Measurements from ENCODE around the gene SKOR1. TPM values are rescaled to one million over a fixed set of nuclear protein-coding genes. Genes with fewer than 3 reads are reported as not detected.

Gene SKOR1
- total RNA-seq, 1 donor from 2014 or later = not detected

Other genes starting within 250 kb of the SKOR1 start
- not detected in 2 replicates for gene RNU6-1, start 14.5 kb downstream of the SKOR1 start, total RNA-seq
- 30.2 and 32.0 TPM in 2 replicates for gene PIAS1, start 228.8 kb downstream of the SKOR1 start, total RNA-seq